CD4-positive, alpha-beta T cell treated with Interleukin-21 for 1 hour (primary cell): Measurements from ENCODE around the gene RAD21L1.
A peak's percentile ranks its signal among the peaks of the same experiment; 100 is the strongest.
"Not testable (repeated sequence)": the region's sequence is repeated elsewhere in the genome, so short reads cannot be mapped to it uniquely, and the experiment has no call there.

Source experiments
- DNase-seq: peaks from one replicate; pipeline ENCODE4 v3.0.0-alpha.2; 2020

Gene RAD21L1

DNA sequence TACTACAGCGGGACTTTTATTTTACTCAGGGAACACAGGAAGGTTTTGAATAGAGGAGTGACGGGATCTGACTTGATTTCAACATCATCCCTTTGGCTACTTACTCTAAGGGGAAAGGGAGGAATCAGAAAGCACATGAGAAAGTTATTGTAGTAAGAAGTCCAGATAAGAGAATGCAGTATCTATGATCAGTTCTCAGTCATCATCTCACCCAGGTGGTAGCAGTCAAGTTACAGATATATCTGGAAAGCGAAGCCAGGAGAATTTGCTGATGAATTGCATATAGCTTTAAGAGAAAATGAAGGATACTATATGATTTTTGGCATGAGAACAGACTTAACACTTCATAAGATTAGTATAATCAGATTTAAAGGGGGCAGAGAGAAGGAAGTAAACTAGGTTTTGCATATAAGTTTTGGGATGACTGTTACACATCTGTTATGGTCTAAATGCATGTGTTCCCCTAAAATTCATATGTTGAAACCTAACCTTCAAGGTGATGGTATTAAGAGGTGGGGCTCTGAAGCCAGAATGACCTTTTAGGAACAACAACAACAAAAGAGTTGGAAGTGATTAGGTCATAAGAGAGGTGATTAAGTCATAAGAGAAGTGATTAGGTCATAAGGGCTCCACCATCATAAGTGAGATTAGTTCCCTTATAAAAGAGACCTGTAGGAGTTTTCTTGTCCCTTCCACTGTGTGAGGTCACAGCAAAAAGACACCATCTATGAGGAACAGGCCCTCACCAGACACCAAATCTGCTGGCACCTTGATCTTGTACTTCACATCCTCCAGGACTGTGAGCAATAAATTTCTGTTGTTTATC, 6.7 kb downstream of the RAD21L1 start:
- no peak for DNase-seq

DNA sequence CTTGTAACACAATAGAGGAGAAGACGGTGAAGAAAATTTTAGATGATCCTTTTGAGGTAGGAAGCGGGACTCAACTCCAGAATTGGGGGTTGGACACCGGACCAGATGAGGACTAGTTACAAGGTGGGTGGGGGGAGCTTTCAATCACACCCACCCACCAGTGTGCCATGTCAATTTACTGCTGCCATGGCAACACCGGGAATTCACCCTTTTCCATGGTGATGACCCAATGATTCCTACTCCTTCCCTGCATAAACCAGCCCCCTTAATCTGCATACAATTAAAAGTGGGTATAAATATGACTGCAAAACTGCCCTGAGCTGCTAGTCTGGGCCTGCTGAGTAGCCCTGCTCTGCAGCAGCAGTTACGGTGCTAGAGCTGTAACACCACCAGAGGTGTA, 14.7 kb downstream of the RAD21L1 start:
- DNase-seq: no peak

DNA sequence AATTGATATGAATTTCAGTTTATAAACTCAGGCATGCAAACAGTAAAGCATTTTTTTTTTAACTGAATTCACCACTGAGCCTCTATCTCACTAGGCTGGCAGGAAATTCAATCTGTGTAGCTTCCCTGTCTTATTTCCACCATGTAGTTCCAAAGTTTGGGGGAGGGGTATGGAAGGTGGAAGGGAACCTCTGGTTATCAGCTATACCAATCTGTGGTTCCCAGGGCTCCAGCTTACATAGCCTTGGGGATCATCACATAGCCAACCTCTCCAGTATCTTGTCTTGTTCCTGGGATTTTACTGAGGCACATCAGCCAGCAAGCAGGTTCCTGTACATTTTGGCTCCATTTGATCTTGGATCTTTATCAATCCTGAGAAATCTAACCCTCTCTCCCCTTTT, 15.6 kb downstream of the RAD21L1 start:
- no peak for DNase-seq

DNA sequence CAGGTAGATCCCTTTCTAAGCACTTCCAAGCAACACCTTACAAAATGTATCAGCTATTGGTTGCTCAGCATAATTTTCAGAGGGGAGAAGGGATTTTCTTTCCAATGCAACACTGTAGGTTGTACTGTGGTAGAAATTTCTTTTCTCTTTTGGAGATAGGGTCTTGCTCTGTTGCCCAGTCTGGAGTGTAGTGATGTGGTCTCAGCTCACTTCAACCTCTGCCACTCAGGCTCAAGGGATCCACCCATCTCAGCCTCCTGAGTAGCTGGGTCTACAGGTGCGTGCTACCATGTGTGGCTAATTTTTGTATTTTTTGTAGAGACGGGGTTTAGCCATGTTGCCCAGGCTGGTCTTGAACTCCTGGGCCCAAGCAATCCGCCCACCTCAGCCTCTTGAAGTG, 16.3 kb downstream of the RAD21L1 start:
- no peak for DNase-seq

DNA sequence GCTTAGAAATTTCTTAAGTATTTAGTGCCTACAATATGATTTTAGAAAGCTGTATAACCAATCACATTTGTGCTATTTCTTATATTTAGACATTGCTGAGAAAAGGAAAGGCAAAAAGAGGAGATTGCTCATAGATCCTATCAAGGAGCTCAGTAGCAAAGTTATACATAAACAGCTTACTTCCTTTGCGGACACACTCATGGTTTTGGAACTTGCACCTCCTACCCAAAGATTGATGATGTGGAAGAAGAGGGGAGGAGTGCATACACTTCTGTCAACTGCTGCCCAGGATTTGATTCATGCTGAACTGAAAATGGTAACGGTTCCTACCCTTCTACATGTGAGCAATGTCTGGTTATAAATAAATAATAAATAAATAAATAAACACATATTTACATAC, 16.7 kb downstream of the RAD21L1 start:
- no peak for DNase-seq

DNA sequence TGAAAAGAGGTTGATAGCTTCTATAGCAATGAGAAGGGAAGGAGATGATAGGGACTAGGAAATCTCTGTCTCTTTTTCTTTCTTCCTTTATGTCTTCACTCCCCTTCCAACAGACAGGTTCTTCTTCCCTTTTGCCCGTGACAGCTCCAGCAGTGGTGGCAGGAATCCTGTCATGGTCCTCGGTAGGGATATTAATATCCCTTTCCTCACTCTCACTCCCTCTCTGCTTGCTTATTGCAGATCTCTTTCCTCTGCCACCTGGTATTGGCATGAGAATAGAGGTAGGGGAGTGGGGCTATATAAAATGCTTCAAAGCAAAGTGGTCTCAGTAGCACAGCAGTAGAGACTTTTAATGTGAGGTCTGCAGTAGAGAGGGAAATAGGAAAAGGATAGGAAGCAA, 19.7 kb downstream of the RAD21L1 start:
- no peak for DNase-seq

DNA sequence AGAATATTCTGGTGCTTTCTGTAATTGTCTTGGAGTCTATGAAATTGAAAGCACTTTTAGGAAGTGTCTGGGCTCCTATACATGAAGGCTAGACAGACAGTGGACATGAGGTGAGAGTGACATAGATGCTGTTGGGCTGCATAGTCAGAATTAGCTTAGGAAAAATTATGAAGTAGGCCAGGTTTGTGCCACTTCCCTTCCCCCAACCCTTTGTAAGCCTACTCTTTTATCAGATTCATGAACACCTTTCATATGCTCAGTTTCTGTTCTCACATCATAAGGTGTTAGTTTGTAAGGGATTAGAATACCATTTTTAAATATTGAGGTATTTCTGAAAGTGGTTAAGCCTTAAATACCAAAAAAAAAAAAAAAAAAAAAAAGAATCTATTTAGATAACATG, 21.8 kb downstream of the RAD21L1 start:
- DNase-seq: no peak

DNA sequence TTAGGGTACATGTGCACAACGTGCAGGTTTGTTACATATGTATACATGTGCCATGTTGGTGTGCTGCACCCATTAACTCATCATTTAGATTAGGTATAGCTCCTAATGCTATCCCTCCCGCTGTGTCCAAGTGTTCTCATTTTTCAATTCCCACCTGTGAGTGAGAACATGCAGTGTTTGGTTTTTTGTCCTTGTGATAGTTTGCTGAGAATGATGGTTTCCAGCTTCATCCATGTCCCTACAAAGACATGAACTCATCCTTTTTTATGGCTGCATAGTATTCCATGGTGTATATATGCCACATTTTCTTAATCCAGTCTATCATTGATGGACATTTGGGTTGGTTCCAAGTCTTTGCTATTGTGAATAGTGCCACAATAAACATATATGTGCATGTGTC, 24.4 kb downstream of the RAD21L1 start:
- not testable (repeated sequence) for DNase-seq

DNA sequence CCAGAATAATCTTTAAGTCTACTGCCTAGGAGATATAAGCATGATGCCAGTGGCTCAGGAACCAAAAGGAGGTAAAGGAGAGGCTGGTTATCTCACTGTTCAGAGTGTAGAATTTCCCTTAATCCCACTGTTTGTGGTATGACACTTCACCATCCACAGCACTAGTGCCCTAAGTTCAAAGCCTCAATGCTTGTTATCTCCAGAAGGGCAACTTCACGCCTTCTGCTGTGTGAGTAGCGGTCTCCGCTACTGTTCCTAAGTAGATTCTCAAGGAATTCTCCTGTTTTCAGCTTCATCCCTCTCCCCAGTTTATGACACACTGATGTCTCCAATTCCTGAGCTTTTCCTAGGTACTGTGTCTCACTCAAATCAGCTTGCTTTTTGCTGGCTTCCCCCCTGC, 26.6 kb downstream of the RAD21L1 start:
- no peak for DNase-seq

DNA sequence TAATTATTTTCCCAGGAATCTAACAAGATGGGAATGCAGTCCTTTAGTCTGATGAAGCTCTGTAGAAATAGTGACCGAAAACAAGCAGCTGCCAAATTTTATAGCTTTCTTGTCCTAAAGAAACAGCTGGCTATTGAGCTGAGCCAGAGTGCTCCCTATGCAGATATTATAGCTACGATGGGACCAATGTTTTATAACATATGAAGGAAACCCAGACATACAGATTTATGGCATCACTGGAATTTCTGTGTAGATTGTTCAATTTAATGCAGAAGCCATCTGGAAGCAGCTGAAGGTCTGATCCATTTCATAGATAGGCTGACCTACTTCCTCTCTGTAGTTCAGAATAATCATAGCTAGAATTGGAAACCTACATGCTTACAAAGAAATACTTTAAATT, 28.4 kb downstream of the RAD21L1 start:
- no peak for DNase-seq

DNA sequence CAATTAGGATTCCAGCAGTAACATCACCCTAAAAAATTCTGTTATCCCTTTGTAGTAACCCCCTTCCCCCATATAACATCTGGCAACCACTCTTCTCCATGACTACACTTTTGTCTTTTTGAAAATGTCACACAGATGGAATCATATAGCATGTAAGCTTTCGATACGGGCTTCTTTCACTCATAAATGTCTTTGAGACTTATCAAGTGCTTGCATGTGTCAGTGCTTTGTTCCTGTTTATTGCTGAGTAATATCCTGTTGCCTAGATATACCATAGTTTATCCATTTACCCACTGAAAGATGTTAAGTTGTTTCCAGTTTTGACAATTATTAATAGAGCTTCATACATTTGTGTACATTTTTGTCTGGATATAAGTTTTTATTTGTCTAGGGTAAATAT, 29.8 kb downstream of the RAD21L1 start:
- DNase-seq: no peak

DNA sequence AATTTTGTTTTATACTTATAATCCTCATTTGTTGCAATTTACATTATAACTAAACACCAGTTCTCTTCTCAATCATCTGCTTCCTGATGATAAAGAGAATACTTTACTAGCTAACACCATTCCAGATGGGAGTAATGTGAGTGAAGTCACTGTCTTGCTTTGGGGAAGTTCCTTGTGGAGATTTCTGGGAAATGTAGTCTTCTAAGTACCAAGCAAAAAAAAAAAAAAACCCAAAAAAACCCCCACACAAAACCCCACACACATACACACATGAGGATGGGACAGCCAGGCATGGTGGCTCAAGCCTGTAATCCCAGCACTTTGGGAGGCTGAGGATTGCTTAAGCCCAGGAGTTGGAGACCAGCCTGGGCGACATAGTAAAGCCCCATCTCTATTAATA, 38.0 kb downstream of the RAD21L1 start:
- DNase-seq: no peak

DNA sequence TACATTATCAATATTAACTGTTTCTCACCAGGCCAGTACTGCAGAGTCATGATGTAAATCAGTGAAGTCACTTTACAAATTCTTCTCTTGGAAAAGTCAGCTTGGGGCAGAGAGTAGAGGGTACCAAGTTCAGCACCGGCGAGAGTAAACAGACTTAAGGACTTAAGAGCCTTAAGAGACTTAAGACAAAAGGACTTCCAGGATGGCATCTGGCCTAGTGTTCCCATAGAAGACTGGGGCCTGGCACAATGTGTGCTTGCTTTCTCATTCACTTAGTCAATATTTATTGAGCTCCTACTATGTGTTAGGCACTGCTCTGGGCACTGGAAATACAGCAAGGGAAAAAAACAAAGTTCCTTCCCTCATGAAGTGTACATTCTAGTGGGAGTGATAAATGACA, 38.9 kb downstream of the RAD21L1 start:
- no peak for DNase-seq

DNA sequence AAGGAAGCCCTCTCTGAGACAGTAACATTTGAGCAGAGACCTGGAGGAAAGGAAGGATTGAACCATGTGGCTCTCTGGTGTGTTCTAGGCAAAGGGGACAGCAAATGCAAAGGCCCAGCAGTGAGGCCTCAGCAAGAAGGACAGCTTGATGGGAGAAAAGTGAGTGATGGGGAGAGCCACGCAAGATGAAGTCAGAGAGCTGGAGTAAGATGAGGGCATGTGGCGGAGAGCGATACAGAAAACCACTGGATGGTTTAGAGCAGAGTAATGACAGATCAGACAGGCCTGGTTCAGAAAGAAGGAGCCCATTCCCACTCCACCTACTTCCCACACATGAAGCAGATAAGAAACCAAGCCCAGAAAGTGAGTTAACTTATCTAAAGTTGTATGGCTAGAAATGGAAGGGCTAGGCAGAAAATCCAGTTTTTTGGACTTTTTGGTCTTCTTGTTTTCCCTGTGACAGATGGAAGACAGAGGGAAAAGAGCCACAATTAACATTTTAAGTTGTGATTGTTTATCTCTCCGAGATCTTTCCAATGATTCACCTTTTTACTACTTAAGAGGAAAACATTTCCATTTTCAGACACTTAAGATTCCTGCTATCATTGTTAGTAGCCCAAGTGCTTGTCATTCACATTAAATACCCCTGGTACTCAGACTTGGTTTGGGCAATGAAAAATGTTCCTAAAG, 39.5 kb downstream of the RAD21L1 start:
- no peak for DNase-seq

DNA sequence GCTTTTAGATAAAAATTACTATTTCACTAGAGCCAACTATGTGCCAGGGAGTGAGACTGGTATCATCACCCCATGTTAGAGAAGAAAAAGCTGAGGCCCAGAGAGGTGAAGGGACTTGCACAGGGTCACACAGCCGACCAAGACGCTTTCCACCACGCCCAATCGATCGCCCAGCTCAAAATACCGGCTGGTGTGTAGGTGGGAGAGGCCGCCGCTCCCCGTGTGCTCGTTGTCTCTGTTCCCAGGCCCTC, 40.0 kb downstream of the RAD21L1 start:
- no peak for DNase-seq

DNA sequence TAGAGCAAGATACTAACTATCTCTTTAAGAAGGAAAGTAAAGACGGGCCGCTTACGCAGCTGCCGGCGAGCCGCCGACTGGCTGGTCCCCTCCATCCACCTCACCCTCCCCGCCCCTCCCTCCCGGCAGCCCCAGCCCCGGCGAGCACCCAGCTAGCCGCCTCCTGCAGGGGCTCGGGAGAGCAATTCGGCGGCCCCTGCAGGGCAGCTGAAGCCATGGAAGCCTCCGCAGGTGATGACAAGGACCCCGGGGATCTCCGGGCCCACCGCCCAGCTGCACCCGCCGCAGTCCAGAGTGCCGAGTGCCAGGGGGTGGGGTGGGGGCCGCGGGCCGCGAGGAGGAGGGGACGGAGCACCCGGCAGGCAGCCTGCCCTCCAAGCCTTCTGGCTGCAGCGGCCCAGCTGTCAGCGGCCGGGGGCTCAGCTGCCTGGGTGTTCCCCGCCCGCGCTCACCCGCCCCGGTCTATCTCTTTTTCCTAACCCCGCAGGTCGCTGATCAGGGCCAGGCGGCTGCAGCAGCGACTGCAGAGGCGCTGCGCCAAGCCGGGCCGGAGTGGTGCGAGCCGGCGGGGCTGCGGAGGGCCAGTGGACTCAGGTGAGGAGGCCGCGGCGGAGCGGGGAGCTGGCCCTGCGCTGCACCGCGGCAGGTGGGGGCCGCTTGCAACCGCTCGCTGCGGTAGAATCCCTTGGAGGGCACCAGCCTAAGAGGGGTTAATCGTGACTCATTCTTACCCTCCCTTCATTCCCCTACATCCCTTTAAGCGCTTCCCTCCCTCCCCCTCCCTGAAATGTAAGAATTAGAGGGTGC, 40.5 kb downstream of the RAD21L1 start, which contains the start of gene SNPH:
TSS of gene SNPH (plus strand) at position 128 of the 807 bp plus-strand sequence. CDS start 29,946 bp downstream, outside the sequence.
- peak; percentile 82 for DNase-seq

DNA sequence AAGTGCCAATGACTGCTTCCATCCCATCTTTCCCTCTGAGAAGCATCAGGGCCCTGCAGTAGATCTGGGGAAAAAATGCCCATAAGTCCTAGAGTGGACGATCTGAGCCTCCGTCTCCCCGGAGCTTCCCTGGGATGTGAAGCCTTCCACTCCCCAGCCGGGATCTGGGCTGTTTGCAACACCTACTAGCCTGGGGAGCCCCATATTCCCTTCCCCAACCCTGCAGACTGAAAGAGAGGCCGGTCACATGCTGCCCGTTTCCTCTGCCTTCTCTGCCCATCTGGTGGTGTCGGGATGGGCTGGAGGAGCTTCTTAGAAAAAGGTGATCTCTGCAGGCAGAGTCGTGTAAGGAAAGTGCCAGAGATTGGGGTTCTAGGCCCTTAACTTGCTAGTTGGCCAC, 41.3 kb downstream of the RAD21L1 start:
- no peak for DNase-seq

DNA sequence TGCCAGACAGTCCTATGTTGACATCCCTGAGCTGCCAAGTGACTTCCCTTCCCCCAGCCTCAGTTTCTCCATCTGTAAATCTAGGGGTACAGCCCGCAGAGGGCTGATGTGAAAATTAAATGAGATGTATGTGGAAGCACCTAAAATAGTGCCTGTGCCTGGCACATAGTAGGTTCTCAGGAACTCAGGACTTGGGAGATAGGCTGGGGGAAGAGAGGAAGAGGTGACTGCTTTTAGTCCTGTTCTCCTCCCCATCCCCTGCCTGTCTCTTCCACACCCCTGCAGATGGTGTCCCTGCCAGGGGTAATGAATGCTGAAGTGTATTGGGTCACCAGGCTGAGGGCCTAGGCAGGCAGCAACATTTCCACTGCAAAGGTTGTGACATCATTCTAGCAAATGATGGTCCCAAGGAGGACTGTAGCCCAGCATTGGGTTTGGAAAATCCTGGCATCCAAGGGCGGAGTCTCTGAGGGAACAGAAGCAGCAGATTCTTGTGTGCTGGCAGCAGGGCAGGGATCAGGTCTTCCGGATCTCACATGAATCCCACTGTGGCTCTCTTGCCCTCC, 42.0 kb downstream of the RAD21L1 start:
- no peak for DNase-seq

DNA sequence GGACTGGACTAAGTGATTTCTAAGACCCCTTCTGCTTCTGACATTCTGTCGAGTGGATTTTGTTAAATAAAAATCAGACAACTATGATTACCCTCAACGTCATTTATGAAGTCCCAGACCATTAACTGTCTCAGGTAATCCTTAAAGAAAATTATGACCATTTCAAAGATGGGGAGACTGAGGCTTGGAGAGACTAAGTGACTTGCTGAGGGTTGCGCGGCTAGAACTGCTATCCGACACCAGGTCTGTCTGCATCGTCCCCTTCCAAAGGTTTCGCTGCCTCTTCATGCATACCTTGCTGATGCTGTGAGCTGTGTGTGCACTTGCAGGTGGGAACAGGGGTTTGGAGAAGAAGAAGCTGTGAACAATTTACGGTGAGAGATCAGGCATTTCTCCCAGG, 43.4 kb downstream of the RAD21L1 start:
- no peak for DNase-seq

DNA sequence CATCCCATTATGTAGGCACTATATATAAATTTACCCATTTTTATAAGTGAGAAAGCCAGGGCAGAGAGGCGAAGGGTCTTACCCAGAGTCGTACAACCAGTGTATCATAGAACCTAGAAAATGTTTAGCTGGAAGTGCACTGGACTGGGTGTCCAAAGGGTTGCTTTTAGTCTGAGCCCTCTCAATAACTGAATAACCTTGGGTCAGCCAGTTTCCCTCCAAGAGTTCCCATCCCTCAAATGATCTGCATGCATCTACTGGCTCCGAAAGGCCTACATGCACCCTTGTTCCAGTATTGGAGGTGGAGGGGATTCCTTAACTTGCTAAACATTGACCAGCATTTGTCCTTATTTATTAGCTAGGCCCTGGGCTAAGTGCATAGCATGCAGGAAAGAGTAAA, 44.0 kb downstream of the RAD21L1 start:
- no peak for DNase-seq

DNA sequence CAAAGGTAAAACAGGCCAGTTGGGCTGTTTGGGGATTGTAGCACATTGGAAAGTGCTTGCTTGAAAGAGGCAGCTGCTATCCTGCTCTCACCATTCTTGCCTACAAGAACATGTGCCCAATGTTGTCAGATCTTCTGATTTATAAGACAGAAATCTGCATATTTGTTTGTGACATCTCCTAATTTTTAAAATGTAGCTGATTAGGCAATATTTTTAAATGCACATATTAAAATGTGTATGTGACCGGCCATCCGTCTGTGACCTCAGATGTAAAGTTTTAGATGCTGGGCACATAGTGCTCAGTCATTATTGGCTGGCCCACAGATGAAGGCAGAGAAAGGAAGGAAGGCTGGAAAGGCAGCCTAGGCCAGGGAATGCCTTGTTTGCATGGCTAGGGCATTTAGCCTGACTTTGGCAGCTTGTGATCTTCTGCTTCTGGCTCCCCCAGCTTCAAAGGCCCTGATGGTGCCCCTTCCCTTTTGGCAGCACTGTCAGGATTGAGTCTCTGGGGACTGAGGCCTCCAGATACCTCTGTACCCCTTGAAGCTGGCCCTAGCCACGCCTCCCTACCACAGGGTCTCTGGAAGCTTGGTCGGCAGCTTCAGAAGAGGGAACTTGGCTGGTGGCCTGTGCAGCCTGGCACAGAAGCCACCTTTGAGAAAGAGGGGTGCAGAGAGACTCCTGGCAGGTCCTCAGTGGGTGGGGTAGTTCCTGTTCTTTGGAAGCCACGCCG, 46.7 kb downstream of the RAD21L1 start:
- no peak for DNase-seq

DNA sequence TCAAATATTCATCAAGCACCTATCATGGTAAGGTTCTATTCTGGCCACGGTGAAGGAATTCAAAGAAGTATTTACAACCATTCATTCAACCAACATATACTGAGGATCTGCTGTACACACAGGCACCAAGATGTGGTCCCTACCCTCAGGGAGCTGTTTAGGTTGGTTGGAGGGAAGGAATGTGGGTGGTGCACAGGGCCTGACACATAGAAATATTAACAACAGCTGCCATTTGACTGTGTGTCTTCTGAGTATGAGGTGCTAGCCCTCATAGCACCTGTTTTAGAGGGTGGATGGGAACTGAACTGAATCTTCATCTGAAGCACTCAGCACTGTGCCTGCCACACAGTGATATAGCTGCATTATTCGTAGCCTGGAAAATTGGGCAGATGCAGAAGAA, 47.5 kb downstream of the RAD21L1 start:
- DNase-seq: no peak
